IPS DF 6.9 (cell line): ENCODE data around the gene CDS2.
A peak's percentile ranks its signal among the peaks of the same experiment; 100 is the strongest.

ENCODE experiments used
- DNase-seq: peaks from one replicate; pipeline ENCODE4 v3.0.0-alpha.2; 2013; ENCODE audit warnings: low read depth, low spot score
- H3K27ac ChIP-seq: one replicate; pipeline ENCODE4 v1.5.1; 2013; ENCODE audit warnings: low read length, control low read depth
- H3K27me3 ChIP-seq: 2 replicates; pipeline ENCODE4 v1.6.1; 2013; ENCODE audit warnings: mild to moderate bottlenecking, low read length; ENCODE audit not compliant: control insufficient read depth, insufficient read depth
- H3K36me3 ChIP-seq: 2 replicates; pipeline ENCODE4 v1.6.1; 2013; ENCODE audit warnings: low read length; ENCODE audit not compliant: control insufficient read depth, insufficient read depth
- H3K4me1 ChIP-seq: 2 replicates; pipeline ENCODE4 v1.6.1; 2013; ENCODE audit warnings: low read length; ENCODE audit not compliant: control insufficient read depth, insufficient read depth
- H3K4me3 ChIP-seq: 2 replicates; pipeline ENCODE4 v1.5.1; 2013; ENCODE audit warnings: mild to moderate bottlenecking, low read length
- H3K9me3 ChIP-seq: 2 replicates; pipeline ENCODE4 v1.6.1; 2013; ENCODE audit warnings: low read length, inconsistent platforms; ENCODE audit not compliant: control insufficient read depth, insufficient read depth
- WGBS: extraction: QIAGEN DNeasy Blood & Tissue Kit; methylation state at CpG from one replicate; pipeline ENCODE4 v1.1.7; 2013; ENCODE audit warnings: mixed read lengths, missing lambda C conversion rate; ENCODE audit not compliant: insufficient read length, insufficient coverage; 5-methylcytosine and 5-hydroxymethylcytosine counted together

CDS2 gene

DNA sequence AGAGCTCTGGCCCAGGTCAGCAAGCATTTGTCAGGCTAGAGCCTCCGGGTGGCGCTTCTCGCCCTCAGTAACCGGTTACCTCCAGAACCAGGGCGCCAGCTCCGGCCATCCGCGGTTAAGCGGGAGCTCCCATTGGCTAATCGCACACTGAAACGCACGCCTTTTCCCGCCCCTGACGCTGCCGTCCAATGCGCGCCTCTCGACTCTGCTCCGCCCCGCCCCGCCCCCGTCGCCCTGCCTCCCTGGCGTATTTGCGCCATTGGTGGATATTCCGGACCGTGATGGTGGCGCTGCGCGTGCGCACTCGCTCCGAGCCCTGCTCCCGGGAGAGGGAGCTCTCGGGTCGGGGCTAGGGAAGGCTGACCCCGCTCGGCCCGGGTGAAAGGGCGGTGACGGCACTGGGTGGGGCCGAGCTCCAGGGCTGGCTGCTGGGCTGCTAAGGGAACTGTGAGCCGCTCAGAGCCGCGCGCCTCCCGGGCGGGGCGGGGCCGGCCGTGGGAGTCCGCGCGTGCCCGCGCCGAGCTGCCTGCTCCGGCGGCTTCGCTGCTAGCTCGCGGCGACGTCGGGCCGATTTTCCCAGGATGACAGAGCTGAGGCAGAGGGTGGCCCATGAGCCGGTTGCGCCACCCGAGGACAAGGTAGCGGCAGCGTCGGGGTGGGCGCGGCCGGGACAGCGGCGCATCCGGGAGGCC is at the start of gene CDS2:
Gene CDS2, plus strand, starts transcription at position 497 of the 692 bp plus-strand sequence. Its CDS starts 85 bp downstream, at position 582.
- Histone ChIP-seq H3K27ac (no peak within 1 kb of the TSS), H3K4me1 (0 out of 2 replicates have a peak, but pooled peaks cover 3% of the 10 kb centered on the region), H3K27me3 (no peaks in the 10 kb centered on the region), H3K9me3 (no peaks in the 10 kb centered on the region), H3K36me3 (no peaks in the 10 kb centered on the region), H3K4me3 (peak within 1 kb of the TSS; percentile 91)
- no CpG with 5 or more reads among the region's 78 CpGs for WGBS
- DNase-seq = peak; percentile 95

DNA sequence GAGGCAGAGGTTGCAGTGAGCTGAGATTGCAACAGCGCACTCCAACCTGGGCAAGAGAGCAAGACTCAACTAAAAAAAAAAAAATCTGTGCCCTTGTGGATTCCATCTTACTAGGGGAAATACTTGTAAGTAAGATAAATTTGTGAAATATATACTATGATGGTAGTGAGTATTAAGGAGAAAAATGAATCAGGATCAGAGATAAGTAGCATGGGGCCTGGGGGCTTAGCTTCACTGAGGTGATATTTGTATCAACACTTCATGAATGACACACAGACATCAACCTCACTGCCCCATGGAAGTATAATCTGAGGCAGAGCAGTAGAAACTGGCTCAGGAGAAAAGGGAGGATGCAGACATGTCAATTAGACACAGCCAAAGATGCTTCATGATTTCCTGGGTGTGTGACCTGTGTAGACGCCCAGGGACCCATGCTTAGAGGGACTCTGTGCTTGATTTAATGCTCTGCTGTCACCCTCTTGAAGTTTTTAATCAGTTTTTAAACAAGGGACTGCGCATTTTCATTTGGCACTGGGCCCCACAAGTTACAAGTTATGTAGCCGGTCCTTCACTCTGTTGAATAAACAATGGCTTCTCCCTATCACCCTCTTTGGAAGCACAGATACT is 48.9 kb upstream of the CDS2 start:
- no CpG with 5 or more reads among the region's 4 CpGs for WGBS

DNA sequence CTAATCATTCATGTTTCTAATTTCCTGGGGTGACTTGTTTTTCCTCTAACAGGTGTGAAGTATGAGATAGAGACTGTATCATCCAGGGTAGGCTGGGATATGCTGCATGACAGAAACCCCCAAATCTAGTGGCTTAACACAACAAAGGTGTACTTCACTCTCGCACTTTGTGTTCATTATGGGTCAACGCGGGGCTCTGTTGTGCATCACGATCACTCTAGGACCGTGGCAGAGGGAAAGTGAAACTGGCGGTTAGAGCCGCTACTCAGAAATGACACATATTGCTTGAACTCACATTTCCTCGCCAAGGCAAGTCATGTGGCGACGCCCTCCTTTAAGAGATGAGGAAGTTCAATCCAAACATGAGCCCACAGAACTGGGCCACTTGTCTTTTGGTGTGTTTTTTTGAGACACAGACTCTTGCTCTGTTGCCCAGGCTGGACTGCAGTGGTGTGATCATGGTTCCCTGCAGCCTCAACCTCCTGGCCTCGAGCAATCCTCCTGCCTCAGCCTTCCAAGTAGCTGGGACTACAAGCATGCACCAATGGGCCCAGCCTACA is 48.3 kb upstream of the CDS2 start:
- Histone ChIP-seq H3K27me3 (no peaks in the 10 kb centered on the region), H3K4me1 (0 out of 2 replicates have a peak, but pooled peaks cover 1% of the 10 kb centered on the region), H3K9me3 (no peaks in the 10 kb centered on the region), H3K4me3 (no peak overlapping the region), H3K36me3 (no peaks in the 10 kb centered on the region), H3K27ac (no peak overlapping the region)
- no peak for DNase-seq
- WGBS = no CpG with 5 or more reads among the region's 11 CpGs

More for the DNA sequence above, 48.9 kb upstream of the CDS2 start:
- peaks cover 1% of the 10 kb centered on the region; the same call in 1 of the 2 replicates for H3K4me1 ChIP-seq
- H3K36me3 ChIP-seq = no peaks in the 10 kb centered on the region
- no peaks in the 10 kb centered on the region for H3K9me3 ChIP-seq
- DNase-seq = no peak
- H3K27me3 ChIP-seq = no peaks in the 10 kb centered on the region
- no peak overlapping the region for H3K4me3 ChIP-seq
- no peak overlapping the region for H3K27ac ChIP-seq

DNA sequence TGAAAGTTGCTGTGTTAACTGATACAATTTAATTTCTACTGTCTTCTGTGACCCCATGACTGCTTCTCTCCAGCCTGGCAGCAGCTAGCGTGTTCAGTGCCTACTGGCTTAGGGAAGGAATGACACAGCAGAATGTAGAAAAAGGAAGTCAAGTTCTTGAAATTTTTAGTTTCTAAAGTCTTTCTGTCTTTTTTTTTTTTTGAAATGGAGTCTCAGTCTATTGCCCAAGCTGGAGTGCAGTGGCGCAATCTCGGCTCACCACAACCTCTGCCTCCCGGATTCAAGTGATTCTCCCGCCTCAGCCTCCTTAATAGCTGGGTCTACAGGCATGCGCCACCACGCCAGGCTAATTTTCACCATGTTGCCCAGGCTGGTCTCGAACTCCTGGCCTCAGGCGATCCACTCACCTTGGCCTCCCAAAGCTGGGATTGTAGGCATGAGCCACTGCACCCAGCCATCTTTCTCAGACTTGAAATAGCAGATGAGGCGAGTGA is 46.4 kb upstream of the CDS2 start:
- Histone ChIP-seq H3K4me3 (no peak overlapping the region), H3K4me1 (no peaks in the 10 kb centered on the region), H3K27me3 (no peaks in the 10 kb centered on the region), H3K27ac (no peak overlapping the region), H3K36me3 (no peaks in the 10 kb centered on the region), H3K9me3 (no peaks in the 10 kb centered on the region)
- no CpG with 5 or more reads among the region's 10 CpGs for WGBS
- no peak for DNase-seq

DNA sequence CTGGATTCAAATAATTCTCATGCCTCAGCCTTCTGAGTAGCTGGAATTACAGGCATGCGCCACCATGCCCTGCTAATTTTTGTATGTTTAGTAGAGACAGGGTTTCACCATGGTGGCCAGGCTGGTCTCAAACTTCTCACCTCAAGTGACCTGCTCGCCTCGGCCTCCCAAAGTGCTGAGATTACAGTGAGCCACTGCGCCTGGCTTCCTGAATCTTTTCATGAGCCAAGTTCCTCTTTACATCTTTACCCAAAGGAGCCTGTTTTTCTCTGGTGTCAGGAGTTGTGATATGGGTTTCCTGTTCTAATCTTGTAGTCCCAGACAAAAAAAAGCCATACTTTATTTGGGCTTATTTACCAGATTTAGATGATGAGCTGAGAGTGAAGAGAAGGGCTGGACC is 41.4 kb upstream of the CDS2 start:
- DNase-seq = no peak
- no peaks in the 10 kb centered on the region for H3K4me1 ChIP-seq
- whole genome bisulfite sequencing = no CpG with 5 or more reads among the region's 4 CpGs
- H3K4me3 ChIP-seq = no peak overlapping the region
- H3K27ac ChIP-seq = no peak overlapping the region
- H3K27me3 ChIP-seq = no peaks in the 10 kb centered on the region
- H3K9me3 ChIP-seq = no peaks in the 10 kb centered on the region
- H3K36me3 ChIP-seq = no peaks in the 10 kb centered on the region

DNA sequence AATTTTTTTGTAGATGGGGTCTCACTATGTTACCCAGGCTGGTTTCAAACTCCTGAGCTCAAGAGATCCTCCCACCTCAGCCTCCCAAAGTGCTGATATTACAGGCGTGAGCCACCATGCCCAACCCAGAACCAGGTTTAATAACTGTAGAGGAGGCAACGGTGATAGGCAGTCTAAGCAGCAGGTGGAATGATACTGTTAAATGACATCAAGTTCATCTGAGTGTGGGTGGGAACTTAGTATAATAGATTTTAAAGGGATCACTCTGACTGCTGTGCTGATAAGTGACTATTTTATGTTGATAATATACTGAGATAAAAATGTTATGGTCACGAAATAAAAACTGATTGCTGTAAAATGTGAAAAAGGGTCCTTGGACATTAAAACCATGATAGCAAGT is 38.1 kb upstream of the CDS2 start:
- H3K4me1 ChIP-seq = no peaks in the 10 kb centered on the region
- no peaks in the 10 kb centered on the region for H3K9me3 ChIP-seq
- DNase-seq = no peak
- H3K27ac ChIP-seq = no peak overlapping the region
- H3K4me3 ChIP-seq = no peak overlapping the region
- no CpG with 5 or more reads among the region's 3 CpGs for WGBS
- H3K36me3 ChIP-seq = no peaks in the 10 kb centered on the region
- H3K27me3 ChIP-seq = no peaks in the 10 kb centered on the region

DNA sequence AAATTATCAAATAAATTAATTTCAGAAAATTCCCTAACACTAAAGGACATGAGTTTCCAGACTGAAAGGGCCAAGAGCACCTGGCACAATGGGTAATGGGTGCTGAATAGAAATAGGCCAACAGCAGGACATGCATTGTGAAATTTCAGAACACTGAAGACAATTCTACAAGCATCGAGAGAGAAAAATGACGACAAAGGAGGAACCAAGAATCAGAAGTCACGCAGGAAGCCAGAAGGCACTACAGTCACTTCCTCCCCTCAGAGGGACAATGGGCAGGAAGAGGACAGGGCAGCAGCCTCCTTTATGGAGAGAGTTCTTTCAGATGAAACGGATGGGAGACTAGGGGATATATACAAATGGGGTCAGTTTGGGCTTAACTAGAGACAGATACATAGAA is 36.6 kb upstream of the CDS2 start:
- H3K9me3 ChIP-seq = no peaks in the 10 kb centered on the region
- no peak overlapping the region for H3K4me3 ChIP-seq
- H3K27me3 ChIP-seq = no peaks in the 10 kb centered on the region
- DNase-seq = no peak
- H3K36me3 ChIP-seq = no peaks in the 10 kb centered on the region
- H3K4me1 ChIP-seq = no peaks in the 10 kb centered on the region
- H3K27ac ChIP-seq = no peak overlapping the region
- WGBS = no CpG with 5 or more reads among the region's 4 CpGs

DNA sequence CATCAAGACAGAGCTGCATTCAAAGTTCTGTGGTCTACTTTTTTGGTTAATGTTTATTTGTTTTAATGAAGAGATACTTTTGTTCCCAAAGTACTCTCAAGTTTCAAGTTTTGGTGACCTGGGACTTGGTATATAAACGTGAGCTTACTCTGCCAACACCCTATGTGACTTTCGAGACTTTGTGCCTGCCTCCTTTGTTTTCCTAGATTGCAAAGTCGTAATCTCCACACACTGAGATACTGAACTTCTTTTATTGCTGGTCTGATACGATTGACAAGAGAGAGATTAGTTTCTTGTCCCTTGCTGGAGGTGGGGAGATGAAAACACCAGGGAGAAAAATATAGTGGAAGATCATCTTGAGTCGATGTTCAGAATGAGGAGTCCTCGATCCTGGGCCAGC is 34.9 kb upstream of the CDS2 start:
- no peaks in the 10 kb centered on the region for H3K9me3 ChIP-seq
- no peak for DNase-seq
- no peaks in the 10 kb centered on the region for H3K4me1 ChIP-seq
- H3K27me3 ChIP-seq = no peaks in the 10 kb centered on the region
- no peak overlapping the region for H3K4me3 ChIP-seq
- H3K36me3 ChIP-seq = peaks cover 5% of the 10 kb centered on the region
- H3K27ac ChIP-seq = no peak overlapping the region
- no CpG with 5 or more reads among the region's 6 CpGs for WGBS

DNA sequence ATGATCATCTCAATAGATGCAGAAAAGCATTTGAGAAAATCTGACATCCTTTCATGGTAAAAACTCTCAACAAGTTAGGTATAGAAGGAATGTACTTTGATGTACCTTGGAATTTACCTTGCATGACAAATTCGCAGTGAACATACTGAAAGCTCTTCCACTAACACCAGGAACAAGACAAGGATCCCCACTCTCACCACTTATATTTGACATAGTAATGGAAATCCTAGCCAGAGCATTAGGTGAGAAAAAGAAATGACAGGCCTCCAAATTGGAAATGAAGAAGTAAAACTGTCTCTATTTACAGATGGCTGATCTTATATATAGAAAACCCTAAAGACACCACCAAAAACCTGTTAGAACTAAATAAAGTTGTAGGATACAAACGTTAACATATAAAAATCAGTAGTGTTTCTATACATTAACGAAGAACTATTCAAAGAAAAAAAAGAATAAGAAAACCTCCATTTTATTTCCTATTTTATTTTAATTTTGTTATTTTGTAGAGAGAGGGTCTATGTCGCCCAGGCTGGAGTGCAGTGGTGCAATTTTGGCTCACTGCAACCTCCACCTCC is 34.0 kb upstream of the CDS2 start:
- Histone ChIP-seq H3K9me3 (no peaks in the 10 kb centered on the region), H3K27me3 (no peaks in the 10 kb centered on the region), H3K27ac (no peak overlapping the region), H3K36me3 (peaks cover 5% of the 10 kb centered on the region), H3K4me3 (no peak overlapping the region), H3K4me1 (no peaks in the 10 kb centered on the region)
- WGBS = no CpG with 5 or more reads among the region's 4 CpGs
- no peak for DNase-seq

DNA sequence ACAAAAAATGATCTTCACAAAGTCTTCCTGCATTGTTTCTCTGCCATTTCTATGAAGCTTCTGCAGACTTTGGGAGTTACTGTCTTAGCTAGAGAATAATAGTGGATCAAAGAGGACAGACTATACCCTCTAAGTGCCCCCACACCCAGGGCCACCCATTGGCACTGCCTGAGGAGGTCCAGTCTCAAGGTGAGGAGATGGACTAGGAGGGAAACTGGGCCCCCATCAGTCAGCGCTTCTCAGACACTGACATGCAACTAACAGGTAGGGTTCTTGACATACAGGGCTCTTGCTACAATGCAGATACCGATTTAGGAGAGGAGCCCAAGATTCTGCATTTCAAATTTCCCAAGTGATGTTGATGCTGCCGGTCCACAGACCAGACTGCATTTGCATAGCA is 31.4 kb upstream of the CDS2 start:
- no peaks in the 10 kb centered on the region for H3K27me3 ChIP-seq
- no peaks in the 10 kb centered on the region for H3K4me1 ChIP-seq
- H3K27ac ChIP-seq = no peak overlapping the region
- no peak for DNase-seq
- no peak overlapping the region for H3K4me3 ChIP-seq
- H3K36me3 ChIP-seq = peaks cover 7% of the 10 kb centered on the region
- H3K9me3 ChIP-seq = no peaks in the 10 kb centered on the region
- no CpG with 5 or more reads among the region's 3 CpGs for WGBS
